Activated CD4-positive, alpha-beta memory T cell treated with anti-CD3 and anti-CD28 coated beads for 36 hours (primary cell): ENCODE measurements around the gene BOK. TPM values are rescaled to one million over a fixed set of nuclear protein-coding genes. Genes with fewer than 3 reads are reported as not detected.
"Not testable (repeated sequence)": the region's sequence is repeated elsewhere in the genome, so short reads cannot be mapped to it uniquely, and the experiment has no call there.

ENCODE experiments used
- CTCF ChIA-PET: fragments of 350-600 bp; sonication (Branson Sonifier 250); formaldehyde crosslinking; loops from one replicate; lab custom pipeline; 2021; ENCODE audit warnings: antibody characterized with exemption, inconsistent platforms; lab: Charles Lee
- POLR2A ChIA-PET: fragments of 350-600 bp; sonication (Branson Sonifier 250); formaldehyde crosslinking; loops from one replicate; lab custom pipeline; 2021; ENCODE audit warnings: antibody characterized with exemption; lab: Charles Lee
- DNase-seq: peaks from one replicate; pipeline ENCODE4 v3.0.0-alpha.2; 2020
- H3K27ac Mint-ChIP-seq: one replicate; pipeline ENCODE4 v1.8.0; 2021; ENCODE audit warnings: mixed read lengths
- H3K27me3 Mint-ChIP-seq: one replicate; pipeline ENCODE4 v1.8.0; 2021; ENCODE audit warnings: mixed read lengths
- H3K36me3 Mint-ChIP-seq: one replicate; pipeline ENCODE4 v1.8.0; 2021; ENCODE audit warnings: mixed read lengths
- H3K4me1 Mint-ChIP-seq: one replicate; pipeline ENCODE4 v1.8.0; 2021; ENCODE audit warnings: low read depth, mixed read lengths
- H3K4me3 Mint-ChIP-seq: one replicate; pipeline ENCODE4 v1.8.0; 2021; ENCODE audit warnings: mild to moderate bottlenecking, mixed read lengths
- H3K9me3 Mint-ChIP-seq: one replicate; pipeline ENCODE4 v1.8.0; 2021; ENCODE audit warnings: mixed read lengths
- intact Hi-C: fragments of 100-400 bp; cut with micrococcal nuclease; formaldehyde crosslinking; loops from one replicate; pipeline ENCODE4 v1.15.1; 2023
- total RNA-seq, 2 experiments: library from RNA; stranded (reverse); gene quantifications; one replicate each; pipeline ENCODE4 v1.2.3, GENCODE V29; 2021

BOK gene
- total RNA-seq, 2 experiments from 2014 or later = 0.07 to 0.10 TPM

GRCh38 chr2:241572915-241573651, 14.5 kb downstream of the BOK start:
- H3K9me3 Mint-ChIP-seq, CTCF ChIA-PET, H3K4me1 Mint-ChIP-seq, DNase-seq, H3K36me3 Mint-ChIP-seq, POLR2A ChIA-PET, H3K27me3 Mint-ChIP-seq, intact Hi-C loops, H3K4me3 Mint-ChIP-seq, H3K27ac Mint-ChIP-seq: not testable (repeated sequence)

- Mint-ChIP-seq H3K36me3 (peaks cover under 1% of the 10 kb centered on the region), H3K27me3 (no peaks in the 10 kb centered on the region), H3K27ac (no peak overlapping the region), H3K4me3 (no peak overlapping the region), H3K4me1 (no peaks in the 10 kb centered on the region), H3K9me3 (no peaks in the 10 kb centered on the region)
- CTCF ChIA-PET = interaction anchor here (0.6 kb wide), 1 partner anchor 138 kb away, joined by 3 read pairs; no protein-coding TSS in a partner anchor
- POLR2A ChIA-PET = no interaction called here
- intact Hi-C loops = no loop called here
- no peak for DNase-seq
These were observed 15.2 kb downstream of the BOK start for GRCh38 chr2:241573741-241574140.

GRCh38 chr2:241574911-241575623, 16.5 kb downstream of the BOK start:
- Mint-ChIP-seq H3K27me3 (no peaks in the 10 kb centered on the region), H3K4me1 (no peaks in the 10 kb centered on the region), H3K4me3 (no peak overlapping the region), H3K27ac (no peak overlapping the region), H3K36me3 (peaks cover 3% of the 10 kb centered on the region), H3K9me3 (no peaks in the 10 kb centered on the region)
- CTCF ChIA-PET = no interaction called here
- intact Hi-C loops = no loop called here
- DNase-seq = no peak
- POLR2A ChIA-PET = no interaction called here

GRCh38 chr2:241575624-241576292, 17.2 kb downstream of the BOK start:
- ChIA-PET POLR2A (no interaction called here), CTCF (no interaction called here)
- Mint-ChIP-seq H3K4me3 (no peak overlapping the region), H3K27me3 (no peaks in the 10 kb centered on the region), H3K36me3 (peaks cover 3% of the 10 kb centered on the region), H3K9me3 (no peaks in the 10 kb centered on the region), H3K4me1 (no peaks in the 10 kb centered on the region), H3K27ac (no peak overlapping the region)
- DNase-seq = no peak
- intact Hi-C loops = no loop called here

- CTCF ChIA-PET = no interaction called here
These were observed 17.7 kb downstream of the BOK start for GRCh38 chr2:241576293-241576654.

GRCh38 chr2:241577413-241578122, 19.0 kb downstream of the BOK start:
- Mint-ChIP-seq H3K27me3 (no peaks in the 10 kb centered on the region), H3K9me3 (no peaks in the 10 kb centered on the region), H3K27ac (no peak overlapping the region), H3K4me1 (no peaks in the 10 kb centered on the region), H3K4me3 (no peak overlapping the region), H3K36me3 (peaks cover 11% of the 10 kb centered on the region)
- ChIA-PET CTCF (no interaction called here), POLR2A (no interaction called here)
- intact Hi-C loops = no loop called here
- DNase-seq = no peak

More at GRCh38 chr2:241576293-241576654, 17.7 kb downstream of the BOK start:
- no peak overlapping the region for H3K27ac Mint-ChIP-seq
- H3K36me3 Mint-ChIP-seq = peaks cover 3% of the 10 kb centered on the region
- H3K27me3 Mint-ChIP-seq = no peaks in the 10 kb centered on the region
- intact Hi-C loops = no loop called here
- no peaks in the 10 kb centered on the region for H3K4me1 Mint-ChIP-seq
- POLR2A ChIA-PET = no interaction called here
- DNase-seq = no peak
- H3K4me3 Mint-ChIP-seq = no peak overlapping the region
- H3K9me3 Mint-ChIP-seq = no peaks in the 10 kb centered on the region

- Mint-ChIP-seq H3K36me3 (peaks cover 24% of the 10 kb centered on the region), H3K9me3 (no peaks in the 10 kb centered on the region), H3K27ac (no peak overlapping the region), H3K4me3 (no peak overlapping the region), H3K4me1 (no peaks in the 10 kb centered on the region), H3K27me3 (no peaks in the 10 kb centered on the region)
- intact Hi-C loops = no loop called here
- ChIA-PET POLR2A (no interaction called here), CTCF (interaction anchor here (0.6 to 0.7 kb wide), 2 partner anchors 52 to 64 kb away, joined by 4 to 6 read pairs; no protein-coding TSS in a partner anchor)
- DNase-seq = no peak
These were observed 20.7 kb downstream of the BOK start for GRCh38 chr2:241579281-241579680.

- Mint-ChIP-seq H3K4me3 (no peak overlapping the region), H3K36me3 (peaks cover 51% of the 10 kb centered on the region), H3K27ac (no peak overlapping the region), H3K9me3 (peaks cover 18% of the 10 kb centered on the region), H3K4me1 (no peaks in the 10 kb centered on the region), H3K27me3 (no peaks in the 10 kb centered on the region)
- ChIA-PET CTCF (no interaction called here), POLR2A (no interaction called here)
- DNase-seq = no peak
- intact Hi-C loops = no loop called here
These were observed 23.8 kb downstream of the BOK start for GRCh38 chr2:241582328-241582727.

GRCh38 chr2:241582806-241583205, 24.3 kb downstream of the BOK start:
- DNase-seq = no peak
- ChIA-PET POLR2A (no interaction called here), CTCF (interaction anchor here (0.6 kb wide), 1 partner anchor 733 kb away, joined by 3 read pairs; no protein-coding TSS in a partner anchor)
- Mint-ChIP-seq H3K4me3 (no peak overlapping the region), H3K36me3 (peaks cover 56% of the 10 kb centered on the region), H3K9me3 (peaks cover 21% of the 10 kb centered on the region), H3K4me1 (no peaks in the 10 kb centered on the region), H3K27me3 (no peaks in the 10 kb centered on the region), H3K27ac (no peak overlapping the region)
- intact Hi-C loops = no loop called here

- Mint-ChIP-seq H3K27ac (no peak overlapping the region), H3K27me3 (no peaks in the 10 kb centered on the region), H3K4me1 (no peaks in the 10 kb centered on the region), H3K9me3 (peaks cover 29% of the 10 kb centered on the region), H3K4me3 (no peak overlapping the region), H3K36me3 (peaks cover 53% of the 10 kb centered on the region)
- no peak for DNase-seq
- ChIA-PET CTCF (no interaction called here), POLR2A (no interaction called here)
- intact Hi-C loops = no loop called here
These were observed 25.9 kb downstream of the BOK start for GRCh38 chr2:241584436-241584835.

- Mint-ChIP-seq H3K4me1 (no peaks in the 10 kb centered on the region), H3K27me3 (no peaks in the 10 kb centered on the region), H3K9me3 (peaks cover 29% of the 10 kb centered on the region), H3K36me3 (peaks cover 53% of the 10 kb centered on the region), H3K27ac (no peak overlapping the region), H3K4me3 (no peak overlapping the region)
- DNase-seq = no peak
- intact Hi-C loops = no loop called here
- CTCF ChIA-PET = no interaction called here
- POLR2A ChIA-PET = no interaction called here
These were observed 28.2 kb downstream of the BOK start for GRCh38 chr2:241586564-241587264.
